ENCODE data around the gene CALML4. TPM values are rescaled to one million over a fixed set of nuclear protein-coding genes. Genes with fewer than 3 reads are reported as not detected.
A peak's percentile ranks its signal among the peaks of the same experiment; 100 is the strongest.
"Not testable (repeated sequence)": the region's sequence is repeated elsewhere in the genome, so short reads cannot be mapped to it uniquely, and the experiment has no call there.

The CALML4 gene
- polyA plus RNA-seq, 1 experiment: 0.47 TPM

DNA sequence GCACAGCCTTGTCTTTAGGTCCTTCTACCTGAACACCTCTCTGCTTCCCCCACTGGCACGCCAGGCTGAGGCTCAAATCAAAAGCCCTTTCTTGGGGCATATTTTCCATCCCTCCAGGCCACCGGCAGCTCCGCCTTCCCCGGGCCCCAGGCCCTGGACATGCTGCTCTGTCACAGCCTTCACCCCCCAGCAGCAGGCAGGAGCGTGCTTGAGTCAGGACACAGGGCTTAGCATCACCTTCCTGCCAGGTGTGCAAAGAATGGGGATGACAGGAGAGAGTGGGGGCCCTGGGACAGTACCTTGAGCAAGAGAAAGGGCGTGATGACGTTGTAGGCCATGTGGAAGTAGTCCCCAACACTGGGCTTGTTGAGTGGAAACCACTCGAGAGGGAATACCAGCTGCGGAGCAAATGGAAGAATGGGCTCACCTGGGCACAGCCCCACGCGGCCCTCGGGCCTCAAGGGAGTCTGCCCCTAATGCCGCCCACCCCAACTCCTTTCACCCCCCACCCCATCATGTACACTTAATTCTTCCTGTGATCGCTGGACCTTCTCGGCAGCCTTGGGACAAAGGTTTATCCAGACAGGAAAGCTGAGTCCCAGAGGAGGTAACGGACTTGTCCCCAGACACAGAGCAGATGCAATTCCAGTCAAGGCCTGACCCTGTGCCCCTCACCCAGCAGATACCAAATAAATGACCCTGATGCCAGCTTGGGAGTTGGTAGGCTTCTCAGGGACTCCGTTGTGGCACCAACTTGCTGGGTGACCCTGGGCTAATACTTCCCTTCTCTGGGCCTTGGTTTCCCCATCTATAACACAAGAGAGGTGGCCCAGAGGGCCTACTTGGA, 9.1 kb upstream of the CALML4 start:
- TF ChIP-seq, protein P1, sequence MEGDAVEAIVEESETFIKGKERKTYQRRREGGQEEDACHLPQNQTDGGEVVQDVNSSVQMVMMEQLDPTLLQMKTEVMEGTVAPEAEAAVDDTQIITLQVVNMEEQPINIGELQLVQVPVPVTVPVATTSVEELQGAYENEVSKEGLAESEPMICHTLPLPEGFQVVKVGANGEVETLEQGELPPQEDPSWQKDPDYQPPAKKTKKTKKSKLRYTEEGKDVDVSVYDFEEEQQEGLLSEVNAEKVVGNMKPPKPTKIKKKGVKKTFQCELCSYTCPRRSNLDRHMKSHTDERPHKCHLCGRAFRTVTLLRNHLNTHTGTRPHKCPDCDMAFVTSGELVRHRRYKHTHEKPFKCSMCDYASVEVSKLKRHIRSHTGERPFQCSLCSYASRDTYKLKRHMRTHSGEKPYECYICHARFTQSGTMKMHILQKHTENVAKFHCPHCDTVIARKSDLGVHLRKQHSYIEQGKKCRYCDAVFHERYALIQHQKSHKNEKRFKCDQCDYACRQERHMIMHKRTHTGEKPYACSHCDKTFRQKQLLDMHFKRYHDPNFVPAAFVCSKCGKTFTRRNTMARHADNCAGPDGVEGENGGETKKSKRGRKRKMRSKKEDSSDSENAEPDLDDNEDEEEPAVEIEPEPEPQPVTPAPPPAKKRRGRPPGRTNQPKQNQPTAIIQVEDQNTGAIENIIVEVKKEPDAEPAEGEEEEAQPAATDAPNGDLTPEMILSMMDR (IDR thresholded peaks at IDR 0.05; ENCODE audit: insufficient read depth, low read depth, low read length): no peak
- ChIA-PET POLR2A (no interaction called here), CTCF (interaction anchor here (0.6 to 1.0 kb wide), 3 partner anchors 42 to 788 kb away, joined by 3 read pairs; no protein-coding TSS in a partner anchor)
- Histone ChIP-seq H3K27me3 (ENCODE audit: control insufficient read depth, insufficient read depth, low read length) (no peaks in the 10 kb centered on the region), H3K4me3 (ENCODE audit: low read depth, low read length) (no peak overlapping the region), H3K36me3 (ENCODE audit: control insufficient read depth, insufficient read depth, low read length) (peaks cover 1% of the 10 kb centered on the region; the same call in 1 of the 2 replicates)
- no peak for DNase-seq (ENCODE audit: low read depth)

DNA sequence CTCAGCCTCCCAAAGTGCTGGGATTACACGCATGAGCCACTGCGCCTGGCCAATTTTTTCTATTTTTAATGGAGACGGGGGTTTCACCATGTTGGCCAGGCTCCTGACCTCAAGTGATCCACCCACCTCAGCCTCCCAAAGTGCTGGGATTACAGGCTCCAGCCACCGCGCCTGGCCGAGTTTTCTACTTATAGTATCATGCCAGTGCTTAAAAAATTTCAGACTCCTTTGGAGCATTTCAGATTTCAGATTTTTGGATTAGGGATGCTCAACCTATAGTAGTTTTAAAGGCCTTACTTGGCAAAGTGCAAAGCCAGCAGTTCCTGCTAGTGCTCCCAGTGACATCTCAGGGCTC, 8.3 kb upstream of the CALML4 start:
- H3K4me3 ChIP-seq (ENCODE audit: low read depth, low read length); H3K36me3 ChIP-seq (ENCODE audit: control insufficient read depth, insufficient read depth, low read length); CTCF ChIA-PET; H3K27me3 ChIP-seq (ENCODE audit: control insufficient read depth, insufficient read depth, low read length); DNase-seq (ENCODE audit: low read depth); POLR2A ChIA-PET: not testable (repeated sequence)

DNA sequence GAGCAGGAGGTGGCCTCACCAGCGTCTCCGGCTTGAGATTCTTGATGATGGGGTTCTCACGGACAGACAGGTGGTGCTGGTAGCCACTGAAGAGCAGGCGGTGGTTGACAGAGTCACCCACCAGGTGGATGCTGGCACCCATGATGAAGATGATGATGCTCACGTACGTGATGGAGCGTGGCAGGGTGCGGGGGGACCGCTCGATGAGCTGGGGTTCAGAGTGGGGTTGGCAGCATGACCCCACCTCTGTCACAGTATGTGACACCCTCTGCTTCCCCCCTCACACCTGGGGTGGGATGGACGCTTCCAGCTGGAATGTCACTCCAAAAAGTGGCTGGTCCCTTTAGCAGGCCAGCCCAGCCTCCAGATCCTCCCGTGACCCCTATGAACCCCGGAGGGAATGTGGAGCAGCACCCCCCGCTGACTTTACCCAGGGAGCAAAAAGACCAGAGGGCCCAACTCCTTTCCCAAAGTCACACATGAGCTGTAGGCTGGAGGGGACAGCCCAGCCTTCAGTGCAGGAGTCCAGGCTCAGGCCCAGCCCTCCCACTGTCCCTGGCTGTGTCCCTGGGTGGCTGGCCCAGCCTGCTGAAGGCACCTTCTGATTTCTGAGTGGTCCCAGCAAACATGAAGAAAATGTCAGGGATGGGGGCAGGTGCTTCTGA, 6.7 kb upstream of the CALML4 start:
- Histone ChIP-seq H3K36me3 (ENCODE audit: control insufficient read depth, insufficient read depth, low read length) (peaks cover 1% of the 10 kb centered on the region; the same call in 1 of the 2 replicates), H3K4me3 (ENCODE audit: low read depth, low read length) (no peak overlapping the region), H3K27me3 (ENCODE audit: control insufficient read depth, insufficient read depth, low read length) (no peaks in the 10 kb centered on the region)
- CTCF ChIA-PET: interaction anchor here (0.8 to 2.8 kb wide), 7 partner anchors 9 to 348 kb away, joined by 3 to 22 read pairs (median 8); no protein-coding TSS in a partner anchor
- TF ChIP-seq, protein P1 (IDR thresholded peaks at IDR 0.05; ENCODE audit: insufficient read depth, low read depth, low read length): no peak
- no peak for DNase-seq (ENCODE audit: low read depth)
- POLR2A ChIA-PET: no interaction called here

DNA sequence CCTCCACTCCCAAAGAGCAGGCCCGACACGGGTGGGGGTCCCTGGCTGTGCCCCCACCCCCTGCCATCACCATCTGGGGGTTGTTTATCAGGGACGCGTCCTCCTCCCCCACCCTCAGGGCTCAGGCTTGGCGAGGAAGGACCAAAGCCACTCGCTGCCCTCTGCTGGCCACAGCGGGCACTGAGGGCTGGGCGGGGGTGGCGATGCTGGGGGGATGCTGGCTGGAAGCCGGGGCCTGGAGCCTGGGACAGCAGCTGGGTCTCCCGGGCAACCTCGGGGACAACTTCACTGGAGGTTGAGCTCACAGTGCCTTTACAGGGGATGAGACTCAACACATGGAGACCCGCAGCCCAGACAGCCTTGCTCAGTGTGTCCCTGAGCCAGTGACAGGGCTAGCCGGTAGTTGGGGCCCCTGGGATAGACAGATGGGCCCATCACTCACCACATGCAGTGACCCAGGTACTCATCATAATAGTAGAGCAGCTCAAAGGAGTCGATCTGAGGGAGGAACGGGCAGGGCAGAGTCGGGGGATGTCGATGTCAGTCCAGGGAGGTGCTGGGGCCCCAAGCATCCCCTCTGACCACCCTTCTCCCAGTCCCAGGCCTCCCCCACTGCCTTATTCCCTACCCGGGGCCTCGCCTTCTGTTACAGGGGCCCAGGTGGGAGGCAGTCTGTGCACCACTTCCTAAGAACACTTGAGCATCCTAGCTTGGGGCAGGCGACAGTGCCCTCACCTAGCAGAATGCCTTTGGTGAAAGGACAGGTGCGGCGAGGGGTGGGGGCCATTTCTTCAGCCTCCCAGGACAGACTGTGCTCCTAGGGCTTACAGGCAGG, 5.9 kb upstream of the CALML4 start:
- POLR2A ChIA-PET: no interaction called here
- DNase-seq (ENCODE audit: low read depth): no peak
- H3K4me3 ChIP-seq (ENCODE audit: low read depth, low read length): peak overlapping the region; percentile 24

DNA sequence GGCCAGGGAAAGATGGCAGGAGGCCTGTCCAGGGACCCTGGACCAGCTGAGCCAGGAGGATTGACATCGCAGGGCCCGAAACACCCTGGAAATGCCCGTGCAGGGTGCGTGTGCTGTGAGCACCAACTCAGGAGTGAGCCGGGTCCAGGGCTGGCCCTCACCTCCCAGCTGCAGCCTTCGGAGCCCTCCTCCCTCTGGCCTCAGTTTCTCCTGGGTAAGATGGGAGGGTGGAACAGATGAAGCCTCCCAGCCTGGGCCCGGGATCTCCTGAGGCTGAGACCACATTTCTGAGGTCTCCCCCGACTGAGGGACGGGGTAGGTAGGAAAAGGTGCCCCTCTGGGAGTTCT, 5.3 kb upstream of the CALML4 start:
- H3K36me3 ChIP-seq (ENCODE audit: control insufficient read depth, insufficient read depth, low read length): peaks cover 1% of the 10 kb centered on the region; the same call in 1 of the 2 replicates
- no peaks in the 10 kb centered on the region for H3K27me3 ChIP-seq (ENCODE audit: control insufficient read depth, insufficient read depth, low read length)
- ChIA-PET POLR2A (no interaction called here), CTCF (interaction anchor here (0.9 to 2.8 kb wide), 9 partner anchors 9 to 363 kb away, joined by 3 to 22 read pairs (median 8); no protein-coding TSS in a partner anchor)
- DNase-seq (ENCODE audit: low read depth): no peak
- TF ChIP-seq, protein P1 (IDR thresholded peaks at IDR 0.05; ENCODE audit: insufficient read depth, low read depth, low read length): no peak
- H3K4me3 ChIP-seq (ENCODE audit: low read depth, low read length): peak overlapping the region; percentile 24

More for the DNA sequence above, 5.9 kb upstream of the CALML4 start:
- TF ChIP-seq, protein P1 (IDR thresholded peaks at IDR 0.05; ENCODE audit: insufficient read depth, low read depth, low read length): peak; percentile 99
- H3K36me3 ChIP-seq (ENCODE audit: control insufficient read depth, insufficient read depth, low read length): peaks cover 1% of the 10 kb centered on the region; the same call in 1 of the 2 replicates
- H3K27me3 ChIP-seq (ENCODE audit: control insufficient read depth, insufficient read depth, low read length): no peaks in the 10 kb centered on the region
- CTCF ChIA-PET: interaction anchor here (0.6 to 2.8 kb wide), 13 partner anchors 9 to 363 kb away, joined by 3 to 22 read pairs (median 4); no protein-coding TSS in a partner anchor
